ENCODE data around the gene RAPH1. TPM values are rescaled to one million over a fixed set of nuclear protein-coding genes. Genes with fewer than 3 reads are reported as not detected.
"Not testable (repeated sequence)": the region's sequence is repeated elsewhere in the genome, so short reads cannot be mapped to it uniquely, and the experiment has no call there.

RAPH1 gene
- total RNA-seq, 1 donor from 2014 or later, result 71.6 TPM

DNA sequence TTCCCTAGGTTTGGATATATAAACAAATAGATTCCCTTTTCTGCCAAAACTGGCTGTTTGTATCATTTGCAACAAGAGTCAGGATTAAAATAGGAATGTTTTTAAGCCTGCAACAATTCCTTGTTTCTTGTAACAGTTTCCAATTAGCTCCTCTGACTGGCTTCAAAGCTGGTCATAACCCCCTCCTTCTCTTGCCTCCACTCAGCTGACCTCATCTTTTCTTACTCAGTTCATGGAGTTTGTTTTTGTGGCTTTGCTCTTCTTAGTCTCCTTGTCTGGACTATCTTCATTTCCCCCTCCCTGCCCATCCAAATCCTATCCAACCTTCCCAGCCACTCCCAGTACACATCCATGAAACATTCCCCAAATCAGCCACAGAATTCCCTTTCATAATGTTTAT, 14.3 kb upstream of the RAPH1 start:
- Mint-ChIP-seq H3K9me3 (ENCODE audit: low read depth) (no peaks in the 10 kb centered on the region), H3K4me1 (ENCODE audit: low read depth) (peaks cover 4% of the 10 kb centered on the region), H3K36me3 (ENCODE audit: low read depth) (no peaks in the 10 kb centered on the region), H3K27me3 (ENCODE audit: low read depth) (no peaks in the 10 kb centered on the region), H3K4me3 (ENCODE audit: unreplicated experiment) (no peak overlapping the region), H3K27ac (ENCODE audit: unreplicated experiment) (peak overlapping the region; percentile 13)
- TF ChIP-seq, protein P1, sequence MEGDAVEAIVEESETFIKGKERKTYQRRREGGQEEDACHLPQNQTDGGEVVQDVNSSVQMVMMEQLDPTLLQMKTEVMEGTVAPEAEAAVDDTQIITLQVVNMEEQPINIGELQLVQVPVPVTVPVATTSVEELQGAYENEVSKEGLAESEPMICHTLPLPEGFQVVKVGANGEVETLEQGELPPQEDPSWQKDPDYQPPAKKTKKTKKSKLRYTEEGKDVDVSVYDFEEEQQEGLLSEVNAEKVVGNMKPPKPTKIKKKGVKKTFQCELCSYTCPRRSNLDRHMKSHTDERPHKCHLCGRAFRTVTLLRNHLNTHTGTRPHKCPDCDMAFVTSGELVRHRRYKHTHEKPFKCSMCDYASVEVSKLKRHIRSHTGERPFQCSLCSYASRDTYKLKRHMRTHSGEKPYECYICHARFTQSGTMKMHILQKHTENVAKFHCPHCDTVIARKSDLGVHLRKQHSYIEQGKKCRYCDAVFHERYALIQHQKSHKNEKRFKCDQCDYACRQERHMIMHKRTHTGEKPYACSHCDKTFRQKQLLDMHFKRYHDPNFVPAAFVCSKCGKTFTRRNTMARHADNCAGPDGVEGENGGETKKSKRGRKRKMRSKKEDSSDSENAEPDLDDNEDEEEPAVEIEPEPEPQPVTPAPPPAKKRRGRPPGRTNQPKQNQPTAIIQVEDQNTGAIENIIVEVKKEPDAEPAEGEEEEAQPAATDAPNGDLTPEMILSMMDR (IDR thresholded peaks at IDR 0.05), result no peak
- DNase-seq (ENCODE audit: low spot score), result no peak

DNA sequence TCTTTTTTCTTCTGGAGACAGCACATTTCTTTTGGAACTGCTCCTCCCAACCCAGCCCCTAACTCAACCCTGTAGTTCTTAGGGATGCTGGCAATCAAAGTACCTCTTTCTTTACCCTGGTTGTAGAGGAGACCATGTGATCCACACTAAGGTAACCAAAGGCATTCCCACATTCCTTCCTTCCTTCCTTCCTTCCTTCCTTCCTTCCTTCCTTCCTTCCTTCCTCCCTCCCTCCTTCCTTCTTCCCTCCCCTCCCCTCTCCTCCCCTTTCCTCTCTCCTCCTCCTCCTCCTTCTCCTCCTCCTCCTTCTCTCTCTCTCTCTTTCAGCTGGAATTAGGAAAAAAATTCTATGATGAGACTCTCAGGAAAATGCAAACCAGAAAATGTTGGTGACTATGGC, 13.8 kb upstream of the RAPH1 start:
- H3K9me3 Mint-ChIP-seq (ENCODE audit: low read depth), result no peaks in the 10 kb centered on the region

DNA sequence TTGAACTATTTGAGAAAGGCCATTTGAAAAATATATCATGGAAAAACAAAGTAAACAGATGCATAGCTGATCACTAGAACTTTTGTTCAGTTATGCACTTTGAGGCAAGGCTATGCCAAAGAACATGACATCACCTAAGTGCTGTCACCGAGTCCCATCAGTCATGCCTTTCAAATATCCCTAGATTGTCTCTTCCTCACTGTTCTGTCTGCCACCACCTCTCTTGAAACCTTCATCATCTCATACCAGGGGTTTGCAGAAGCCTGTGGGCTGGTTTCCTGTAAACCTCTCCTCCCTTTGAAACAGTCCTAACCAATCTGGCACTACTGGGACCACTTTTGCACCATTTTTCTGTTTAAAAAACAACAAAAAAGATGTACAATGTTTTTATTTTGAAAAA, 12.3 kb upstream of the RAPH1 start:
- TF ChIP-seq, protein P1 (IDR thresholded peaks at IDR 0.05), result no peak
- H3K4me1 Mint-ChIP-seq (ENCODE audit: low read depth), result peaks cover 4% of the 10 kb centered on the region
- no peak overlapping the region for H3K4me3 Mint-ChIP-seq (ENCODE audit: unreplicated experiment)

More for the DNA sequence above, 13.8 kb upstream of the RAPH1 start:
- no peak overlapping the region for H3K27ac Mint-ChIP-seq (ENCODE audit: unreplicated experiment)
- TF ChIP-seq, protein P1 (IDR thresholded peaks at IDR 0.05), result no peak
- peaks cover 4% of the 10 kb centered on the region for H3K4me1 Mint-ChIP-seq (ENCODE audit: low read depth)
- H3K4me3 Mint-ChIP-seq (ENCODE audit: unreplicated experiment), result no peak overlapping the region
- H3K27me3 Mint-ChIP-seq (ENCODE audit: low read depth), result no peaks in the 10 kb centered on the region
- no peak for DNase-seq (ENCODE audit: low spot score)
- no peaks in the 10 kb centered on the region for H3K36me3 Mint-ChIP-seq (ENCODE audit: low read depth)

DNA sequence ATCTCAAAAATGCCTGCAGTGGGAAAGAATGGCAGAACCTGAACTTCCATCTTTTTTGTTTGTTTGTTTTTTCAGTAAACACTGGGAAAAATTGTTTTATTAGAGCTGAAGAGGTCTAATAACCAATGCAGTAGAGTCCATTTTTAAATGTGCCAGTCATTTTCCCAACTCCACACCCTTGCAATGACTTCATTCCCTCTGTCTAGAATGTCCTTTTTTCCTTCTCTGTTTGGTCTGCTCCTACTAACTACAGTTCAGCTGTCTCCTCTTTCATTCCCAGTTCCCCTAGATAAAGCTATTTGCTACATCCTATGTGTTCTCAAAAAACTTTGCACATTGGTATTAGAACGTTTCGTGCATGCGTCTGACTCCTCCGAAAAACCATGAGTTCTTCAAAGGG, 9.3 kb upstream of the RAPH1 start:
- TF ChIP-seq, protein P1 (IDR thresholded peaks at IDR 0.05), result no peak
- DNase-seq (ENCODE audit: low spot score), result no peak
- H3K36me3 Mint-ChIP-seq (ENCODE audit: low read depth), result no peaks in the 10 kb centered on the region
- no peak overlapping the region for H3K4me3 Mint-ChIP-seq (ENCODE audit: unreplicated experiment)
- H3K27me3 Mint-ChIP-seq (ENCODE audit: low read depth), result no peaks in the 10 kb centered on the region
- H3K9me3 Mint-ChIP-seq (ENCODE audit: low read depth), result no peaks in the 10 kb centered on the region
- no peaks in the 10 kb centered on the region for H3K4me1 Mint-ChIP-seq (ENCODE audit: low read depth)
- no peak overlapping the region for H3K27ac Mint-ChIP-seq (ENCODE audit: unreplicated experiment)

More for the DNA sequence above, 12.3 kb upstream of the RAPH1 start:
- Mint-ChIP-seq H3K9me3 (ENCODE audit: low read depth) (no peaks in the 10 kb centered on the region), H3K27me3 (ENCODE audit: low read depth) (no peaks in the 10 kb centered on the region), H3K36me3 (ENCODE audit: low read depth) (no peaks in the 10 kb centered on the region), H3K27ac (ENCODE audit: unreplicated experiment) (no peak overlapping the region)
- no peak for DNase-seq (ENCODE audit: low spot score)

DNA sequence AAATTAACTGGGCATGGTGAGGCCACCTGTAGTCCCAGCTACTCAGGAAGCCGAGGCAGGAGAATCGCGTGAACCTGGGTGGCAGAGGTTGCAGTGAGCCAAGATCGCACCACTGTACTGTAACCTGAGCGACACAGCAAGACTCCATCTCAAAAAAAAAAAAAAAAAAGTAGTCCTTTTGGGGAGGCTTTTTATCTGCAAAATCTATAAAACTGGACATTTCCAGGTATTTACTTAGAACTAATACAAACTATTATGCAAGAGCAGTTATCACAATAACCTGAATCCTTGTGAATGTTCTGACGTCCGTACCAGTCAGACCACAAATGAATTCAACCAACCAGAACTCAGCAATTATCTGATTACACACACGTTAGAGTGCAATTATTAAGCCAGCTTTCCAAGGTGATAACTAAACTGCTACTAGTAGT, 8.8 kb upstream of the RAPH1 start:
- Mint-ChIP-seq H3K4me1 (ENCODE audit: low read depth) (no peaks in the 10 kb centered on the region), H3K4me3 (ENCODE audit: unreplicated experiment) (no peak overlapping the region), H3K27me3 (ENCODE audit: low read depth) (no peaks in the 10 kb centered on the region), H3K27ac (ENCODE audit: unreplicated experiment) (no peak overlapping the region), H3K9me3 (ENCODE audit: low read depth) (no peaks in the 10 kb centered on the region), H3K36me3 (ENCODE audit: low read depth) (no peaks in the 10 kb centered on the region)
- TF ChIP-seq, protein P1 (IDR thresholded peaks at IDR 0.05), result no peak
- DNase-seq (ENCODE audit: low spot score), result no peak

DNA sequence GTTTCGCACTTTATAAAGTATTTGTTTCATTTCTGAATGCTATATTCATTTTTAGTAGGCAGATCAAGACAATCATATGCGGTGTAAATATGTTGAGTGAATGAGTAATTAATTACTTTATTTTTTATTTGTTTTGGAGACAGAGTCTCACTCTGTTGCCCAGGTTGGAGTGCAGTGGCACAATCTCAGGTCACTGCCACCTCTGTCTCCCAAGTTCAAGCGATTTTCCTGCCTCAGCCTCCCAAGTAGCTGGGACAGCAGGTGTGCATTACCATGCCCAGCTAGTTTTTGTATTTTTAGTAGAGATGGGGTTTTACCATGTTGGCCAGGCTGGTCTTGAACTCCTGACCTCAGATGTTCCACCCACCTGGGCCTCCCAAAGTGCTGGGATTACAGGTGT, 5.5 kb upstream of the RAPH1 start:
- H3K4me1 Mint-ChIP-seq (ENCODE audit: low read depth), result peaks cover 10% of the 10 kb centered on the region

DNA sequence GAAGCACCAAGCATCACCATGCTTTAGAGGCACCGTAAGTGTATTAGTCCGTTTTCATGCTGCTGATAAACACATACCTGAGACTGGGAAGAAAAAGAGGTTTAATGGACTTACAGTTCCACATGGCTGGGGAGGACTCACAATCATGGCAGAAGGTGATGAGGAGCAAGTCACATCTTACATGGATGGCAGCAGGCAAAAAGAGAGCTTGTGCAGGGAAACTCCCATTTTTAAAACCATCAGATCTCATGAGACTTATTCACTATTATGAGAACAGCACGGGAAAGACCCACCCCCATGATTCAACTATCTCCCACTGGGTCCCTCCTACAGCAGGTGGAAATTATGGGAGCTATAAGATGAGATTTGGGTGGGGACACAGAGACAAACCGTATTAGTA, 3.1 kb upstream of the RAPH1 start:
- not testable (repeated sequence) for H3K4me3 Mint-ChIP-seq (ENCODE audit: unreplicated experiment)
- peaks cover 18% of the 10 kb centered on the region for H3K4me1 Mint-ChIP-seq (ENCODE audit: low read depth)

More for the DNA sequence above, 5.5 kb upstream of the RAPH1 start:
- H3K27me3 Mint-ChIP-seq (ENCODE audit: low read depth); H3K4me3 Mint-ChIP-seq (ENCODE audit: unreplicated experiment); H3K27ac Mint-ChIP-seq (ENCODE audit: unreplicated experiment); DNase-seq (ENCODE audit: low spot score); H3K36me3 Mint-ChIP-seq (ENCODE audit: low read depth): not testable (repeated sequence)
- peaks cover 11% of the 10 kb centered on the region for H3K9me3 Mint-ChIP-seq (ENCODE audit: low read depth)

DNA sequence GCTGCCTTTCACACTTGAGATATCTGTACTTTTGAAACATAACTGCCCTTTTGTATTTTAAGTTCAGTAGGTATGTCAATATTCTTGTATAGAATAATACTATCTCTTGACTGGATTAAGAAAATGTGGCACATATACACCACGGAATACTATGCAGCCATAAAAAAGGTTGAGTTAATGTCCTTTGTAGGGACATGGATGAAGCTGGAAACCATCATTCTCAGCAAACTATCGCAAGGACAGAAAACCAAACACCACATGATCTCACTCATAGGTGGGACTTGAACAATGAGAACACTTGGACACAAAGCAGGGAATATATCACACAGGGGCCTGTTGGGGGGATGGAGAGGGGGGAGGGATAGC, 1.5 kb upstream of the RAPH1 start:
- Mint-ChIP-seq H3K4me1 (ENCODE audit: low read depth) (peaks cover 34% of the 10 kb centered on the region), H3K9me3 (ENCODE audit: low read depth) (peaks cover 11% of the 10 kb centered on the region)
- H3K27ac Mint-ChIP-seq (ENCODE audit: unreplicated experiment); H3K36me3 Mint-ChIP-seq (ENCODE audit: low read depth); H3K4me3 Mint-ChIP-seq (ENCODE audit: unreplicated experiment); H3K27me3 Mint-ChIP-seq (ENCODE audit: low read depth); DNase-seq (ENCODE audit: low spot score): not testable (repeated sequence)

More for the DNA sequence above, 3.1 kb upstream of the RAPH1 start:
- not testable (repeated sequence) for H3K27ac Mint-ChIP-seq (ENCODE audit: unreplicated experiment); DNase-seq (ENCODE audit: low spot score); H3K27me3 Mint-ChIP-seq (ENCODE audit: low read depth); H3K36me3 Mint-ChIP-seq (ENCODE audit: low read depth)
- H3K9me3 Mint-ChIP-seq (ENCODE audit: low read depth), result peaks cover 11% of the 10 kb centered on the region
